GM10847 (cell line): ENCODE measurements around the gene ACSBG1.

ENCODE experiments used
- POLR2A ChIP-seq: IDR thresholded peaks from 2 replicates; pipeline ENCODE4 v1.6.1; 2011; ENCODE audit not compliant: insufficient read length; ENCODE audit errors: extremely low read depth

ACSBG1 gene

DNA sequence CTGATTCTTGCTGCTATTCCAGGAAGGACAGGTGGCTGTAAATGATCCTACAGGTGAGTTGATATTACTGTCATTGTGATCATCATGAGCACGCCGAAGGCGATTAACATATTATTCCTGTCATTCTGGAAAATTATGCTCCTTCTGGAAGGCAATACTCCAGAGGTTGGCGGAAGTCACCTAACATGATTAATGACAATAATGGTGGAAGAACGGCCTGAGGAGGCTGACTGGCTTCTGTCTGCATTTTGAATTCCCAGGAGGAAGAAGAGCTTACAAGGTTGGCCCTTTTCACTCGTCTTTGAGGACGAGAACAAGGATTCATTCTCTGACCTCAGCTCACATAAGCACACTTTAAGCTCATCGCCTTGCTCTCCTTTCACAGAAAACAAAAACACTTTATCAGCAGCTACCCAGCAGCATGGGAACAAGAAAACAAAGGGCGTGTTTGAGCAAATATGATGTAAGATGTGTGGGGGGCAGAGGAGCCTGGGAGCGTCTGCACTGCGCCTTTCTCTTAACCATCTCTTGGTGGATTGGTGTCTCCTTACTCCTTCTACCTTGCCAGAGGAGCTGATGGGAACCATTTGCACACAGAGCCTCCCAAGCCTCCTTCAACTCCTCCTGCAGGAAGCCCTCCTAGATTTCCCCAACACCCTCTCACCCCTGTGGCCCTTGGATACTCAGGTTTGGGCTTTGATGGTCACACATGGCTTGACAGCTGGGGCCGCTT is 23.0 kb downstream of the ACSBG1 start:
- TF ChIP-seq POLR2A: no peak

DNA sequence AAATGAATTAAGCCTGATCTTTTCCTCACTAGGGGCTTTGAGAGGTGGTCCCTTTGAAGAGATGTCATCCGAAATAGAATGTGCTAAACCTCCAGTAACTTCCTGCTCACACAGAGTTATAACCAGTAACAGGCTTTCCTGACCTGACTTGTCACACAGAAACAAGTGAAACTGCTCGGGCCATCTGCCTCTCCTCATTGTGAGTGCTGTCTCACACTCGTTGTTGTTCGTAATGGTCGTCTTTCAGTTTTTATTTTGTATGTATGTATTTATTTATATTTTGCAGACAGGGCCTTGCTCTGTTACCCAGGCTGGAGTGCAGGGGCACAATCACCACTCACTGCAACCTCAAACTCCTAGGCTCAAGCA is 24.0 kb downstream of the ACSBG1 start:
- TF ChIP-seq POLR2A: no peak

DNA sequence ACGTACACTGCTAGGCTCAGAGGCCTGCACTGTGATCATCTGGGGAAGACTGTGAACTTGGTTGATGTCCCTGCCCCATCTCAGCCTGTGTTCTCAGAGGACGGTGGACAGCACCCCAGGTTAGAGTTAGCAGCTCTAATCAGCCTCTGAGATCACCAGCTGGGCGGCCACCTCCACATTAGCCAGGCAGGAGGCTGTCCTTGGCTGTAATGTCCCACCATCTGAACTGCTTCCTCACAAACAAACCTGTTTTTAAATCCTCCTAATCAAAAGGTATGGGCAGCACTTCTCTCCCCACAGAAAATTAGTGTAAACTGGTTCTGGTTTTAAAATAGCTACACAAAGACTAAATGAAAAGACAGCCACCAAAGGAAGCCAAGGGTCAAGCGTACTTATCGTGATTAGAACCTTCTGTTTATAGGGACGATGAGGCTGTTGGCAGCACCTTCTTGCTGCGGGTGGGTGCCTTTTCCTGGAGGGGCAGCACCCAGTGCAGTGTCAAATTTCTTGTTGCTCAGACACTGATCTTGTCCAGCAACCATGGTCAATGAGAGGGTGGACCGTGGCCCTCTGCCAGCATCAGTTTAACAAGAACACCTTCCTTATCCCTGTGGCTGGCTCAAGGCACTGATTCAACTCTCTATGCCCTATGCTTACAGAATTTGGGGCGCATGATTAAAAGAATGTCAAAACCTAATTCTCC is 24.6 kb downstream of the ACSBG1 start:
- TF ChIP-seq POLR2A: no peak

DNA sequence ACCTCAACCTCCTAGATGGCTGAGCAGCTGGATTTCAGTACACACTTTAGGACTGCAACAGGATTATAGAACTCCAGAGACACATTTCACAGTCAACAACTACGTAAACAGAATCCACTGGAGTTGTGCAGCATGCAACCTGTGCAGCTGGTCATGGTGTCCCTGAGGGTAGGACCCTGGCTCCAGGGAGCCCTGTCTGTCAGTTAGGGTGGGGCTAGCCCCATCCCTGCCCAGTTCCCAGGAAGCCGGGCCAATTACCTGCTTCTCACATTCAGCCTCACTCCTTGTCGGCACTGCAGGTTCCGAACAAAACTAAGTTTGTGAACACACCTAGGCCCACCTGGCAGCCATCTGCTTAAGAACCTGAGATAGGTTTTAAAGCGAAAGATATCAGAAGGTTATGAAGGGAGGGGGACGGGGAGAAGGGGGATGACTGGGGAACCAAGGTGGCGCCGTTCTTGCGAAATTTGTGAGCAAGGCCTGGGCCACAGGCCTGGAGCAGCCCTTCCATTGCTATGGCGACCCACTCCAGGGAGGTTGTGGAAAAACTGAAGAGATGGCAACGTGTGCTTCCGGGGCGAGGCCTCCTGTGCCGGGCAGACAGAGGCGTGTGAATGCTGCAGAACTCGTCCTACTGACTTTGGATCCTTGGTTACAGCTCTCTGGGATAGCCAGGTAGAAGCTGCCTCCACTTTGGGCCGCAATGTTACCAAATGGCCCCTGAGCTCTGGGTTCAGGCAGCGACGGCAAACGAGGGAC is 25.3 kb downstream of the ACSBG1 start:
- TF ChIP-seq POLR2A: no peak

DNA sequence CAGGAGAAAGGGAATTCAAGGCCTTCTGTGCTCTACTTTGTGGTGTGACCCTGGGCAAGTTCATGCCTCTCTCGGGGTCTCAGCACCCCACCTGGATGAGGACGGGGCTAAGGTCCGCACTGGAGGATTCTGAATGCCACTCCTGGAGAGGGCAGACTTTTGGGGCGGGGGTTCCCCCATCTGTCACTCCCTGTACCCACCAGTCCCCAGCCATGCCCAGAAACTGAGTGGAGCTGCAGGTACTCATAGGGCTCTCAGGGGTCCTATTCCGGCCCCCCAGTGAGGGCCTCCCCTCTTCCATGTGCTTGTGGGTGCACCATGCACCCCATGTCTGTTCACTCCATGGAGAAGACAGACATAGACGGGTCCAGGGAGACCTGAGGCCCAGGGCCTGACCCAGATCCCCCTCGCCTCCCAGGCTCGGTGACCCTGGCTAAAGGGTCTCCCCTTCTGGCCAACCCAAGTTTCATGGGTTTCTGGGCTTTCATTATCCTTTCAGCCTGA is 26.0 kb downstream of the ACSBG1 start:
- TF ChIP-seq POLR2A: no peak

DNA sequence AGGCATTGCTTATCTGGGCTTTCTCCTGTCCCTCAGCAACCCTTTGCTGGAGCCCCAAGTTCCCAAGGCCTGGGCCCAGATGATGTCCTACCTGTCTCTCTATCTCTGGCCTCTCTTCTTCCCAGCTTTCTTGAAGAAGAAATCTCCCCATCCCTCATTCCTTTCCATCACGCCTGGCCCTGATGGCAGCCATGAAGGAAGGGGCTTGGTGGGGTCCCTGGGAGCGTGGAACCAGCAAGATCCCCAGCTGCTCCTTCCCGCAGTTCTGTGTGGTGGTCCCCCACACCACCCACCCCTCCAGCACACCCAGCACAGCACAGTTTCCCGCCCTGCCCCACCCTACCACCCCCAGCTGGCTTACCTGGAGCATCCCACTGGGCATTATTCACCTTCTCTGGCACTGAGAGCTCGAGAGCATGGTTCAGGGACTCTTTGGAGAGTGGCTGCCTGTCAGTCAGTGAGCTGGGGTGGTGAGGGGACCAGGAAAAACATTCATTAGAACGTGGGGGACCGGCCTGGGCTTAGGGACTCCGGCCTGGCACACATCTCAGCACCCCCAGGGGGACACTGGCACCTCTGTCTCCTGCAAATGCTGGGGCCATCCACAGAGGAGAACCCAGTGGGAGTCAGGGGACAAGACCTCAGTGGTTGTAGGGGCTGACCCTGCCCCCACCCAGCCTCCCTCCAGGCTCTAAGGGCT is 26.6 kb downstream of the ACSBG1 start:
- no peak for TF ChIP-seq POLR2A

DNA sequence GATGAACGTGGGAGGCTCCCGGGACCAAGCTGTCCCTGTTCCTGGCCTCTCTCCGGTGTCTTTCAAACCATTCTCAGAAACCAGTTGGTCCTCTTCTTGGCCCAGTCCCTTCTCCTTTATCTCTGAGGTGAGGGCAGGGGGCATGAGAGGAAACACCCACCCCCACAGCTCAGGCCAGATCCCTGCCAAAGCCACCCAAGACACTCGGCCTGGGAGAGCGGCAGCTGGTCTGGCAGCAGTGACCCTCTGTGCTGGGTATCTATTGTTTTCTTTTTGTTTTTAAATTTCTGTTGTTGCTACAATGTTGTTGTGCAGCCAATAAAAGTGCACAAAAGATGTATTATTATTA is 27.3 kb downstream of the ACSBG1 start:
- no peak for TF ChIP-seq POLR2A

DNA sequence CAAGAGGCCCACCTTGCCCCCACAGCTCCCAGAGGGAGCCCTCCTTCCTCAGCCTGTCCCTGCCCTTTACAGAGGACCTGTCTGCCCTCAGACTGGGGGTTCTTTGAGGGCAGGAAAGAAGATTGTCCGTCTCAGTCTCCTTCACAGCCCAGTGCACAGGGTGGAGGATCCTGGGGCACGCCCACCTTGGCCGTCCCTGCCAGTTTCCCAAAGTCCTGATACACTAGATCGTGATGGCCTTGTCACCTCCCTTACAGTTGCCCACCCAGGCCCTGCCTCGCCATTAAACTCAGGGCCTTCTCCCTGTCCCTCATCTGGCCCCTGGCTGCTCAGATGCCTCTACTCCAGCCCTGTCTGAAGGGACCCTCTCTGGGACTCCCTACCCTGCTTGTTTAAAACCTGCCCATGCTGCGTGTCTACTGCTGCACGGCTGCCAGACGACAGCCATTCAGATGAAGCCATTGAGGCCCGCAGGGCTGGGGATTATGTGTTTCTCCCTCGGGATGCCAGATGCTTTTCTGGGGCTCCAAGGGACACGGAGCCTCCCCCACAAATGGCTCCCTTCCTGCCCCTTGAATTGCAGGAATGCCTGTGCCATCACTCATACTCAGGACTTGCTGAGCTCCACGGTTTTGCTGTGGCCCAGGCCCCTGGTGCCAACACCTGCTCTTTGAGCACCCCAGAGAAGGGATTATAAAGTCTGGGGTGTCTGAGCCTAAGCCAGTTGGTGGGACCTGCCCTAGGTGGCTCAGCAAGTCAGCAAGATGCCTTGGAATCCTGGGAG is 27.8 kb downstream of the ACSBG1 start:
- TF ChIP-seq POLR2A: no peak

DNA sequence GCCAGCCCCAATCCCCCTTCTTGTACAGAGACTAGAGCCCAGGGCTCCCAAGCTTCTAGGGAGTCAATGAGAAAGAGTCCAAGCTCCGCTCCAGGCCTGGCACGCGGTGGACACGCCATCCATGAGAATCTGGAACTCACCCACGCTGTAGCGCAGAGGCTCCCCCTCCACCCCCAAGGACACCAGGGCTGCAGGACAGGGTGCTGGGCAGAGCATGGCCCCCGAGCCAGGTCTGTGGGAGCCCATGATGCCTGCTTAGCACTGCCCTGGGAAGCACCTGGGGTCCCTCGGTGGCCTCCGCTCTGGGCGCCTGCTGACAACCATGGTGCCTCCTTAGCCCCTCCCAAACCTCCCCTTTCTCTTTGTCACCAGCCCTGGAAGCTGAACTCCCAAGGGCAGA is 28.5 kb downstream of the ACSBG1 start:
- TF ChIP-seq POLR2A: no peak

DNA sequence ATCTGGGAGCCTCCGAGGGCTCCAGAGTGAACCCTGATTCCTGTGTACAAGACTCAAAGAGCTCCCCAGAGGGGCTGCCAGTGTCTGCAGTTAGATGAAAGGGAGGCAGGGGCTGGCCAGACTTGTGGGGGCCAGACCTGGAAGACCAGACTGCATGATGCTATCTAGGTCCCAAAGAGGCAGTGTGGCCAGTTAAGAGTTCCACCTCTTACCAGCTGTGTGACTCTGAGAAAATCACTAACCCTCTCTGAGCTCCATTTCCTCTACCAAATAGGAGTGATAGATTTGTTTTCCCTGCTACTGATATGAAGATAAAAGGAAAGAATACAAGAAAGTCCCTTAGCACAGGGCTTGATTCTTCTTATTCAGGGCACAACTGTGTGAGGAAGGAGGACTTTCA is 29.0 kb downstream of the ACSBG1 start:
- TF ChIP-seq POLR2A: no peak

DNA sequence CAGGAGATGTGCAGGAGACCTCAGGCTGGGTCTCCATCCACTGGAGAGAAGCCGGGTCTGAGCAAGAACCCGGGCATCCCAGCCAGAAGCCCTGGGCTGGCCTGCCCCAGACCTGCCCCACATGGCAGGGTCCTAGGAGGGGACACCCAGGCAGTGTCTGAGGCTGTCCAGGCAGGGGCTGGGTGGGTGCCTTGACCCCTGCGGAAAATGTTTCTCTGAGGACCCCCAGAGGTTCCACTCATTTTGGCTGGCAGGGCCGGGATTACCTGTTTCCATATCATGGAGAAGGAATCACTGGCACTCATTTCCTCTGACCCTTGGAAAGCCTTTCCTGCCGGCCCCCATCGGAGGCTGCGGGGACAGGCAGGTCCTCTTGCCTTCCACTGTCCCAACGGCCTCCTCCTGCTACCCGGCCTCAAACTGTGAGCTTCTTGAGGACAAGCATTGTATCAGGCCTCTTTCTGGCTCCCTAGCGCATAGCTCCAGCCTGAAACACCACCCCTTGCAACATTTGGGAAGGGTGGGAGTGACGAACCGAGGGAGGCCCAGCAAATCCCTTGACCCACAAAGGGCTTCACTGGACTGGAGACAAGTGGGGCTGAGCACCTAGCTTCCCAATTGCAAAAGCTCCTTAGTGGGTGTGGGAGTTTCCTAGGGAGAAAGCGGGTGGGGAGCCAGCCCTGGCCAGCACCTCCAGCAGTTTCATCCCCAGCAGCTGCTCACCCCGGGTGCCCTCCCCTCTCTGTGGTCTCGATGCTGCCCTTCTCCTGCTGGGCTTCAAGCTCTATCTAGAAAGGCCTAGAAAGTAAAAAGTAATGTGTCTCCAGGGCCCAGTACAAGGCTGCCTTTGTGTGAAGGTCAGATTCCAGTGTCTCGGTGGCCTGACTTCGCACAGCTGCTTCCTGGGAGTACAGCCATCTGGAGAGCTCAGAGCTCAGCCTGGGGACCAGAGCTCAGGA is 29.7 kb downstream of the ACSBG1 start:
- no peak for TF ChIP-seq POLR2A

DNA sequence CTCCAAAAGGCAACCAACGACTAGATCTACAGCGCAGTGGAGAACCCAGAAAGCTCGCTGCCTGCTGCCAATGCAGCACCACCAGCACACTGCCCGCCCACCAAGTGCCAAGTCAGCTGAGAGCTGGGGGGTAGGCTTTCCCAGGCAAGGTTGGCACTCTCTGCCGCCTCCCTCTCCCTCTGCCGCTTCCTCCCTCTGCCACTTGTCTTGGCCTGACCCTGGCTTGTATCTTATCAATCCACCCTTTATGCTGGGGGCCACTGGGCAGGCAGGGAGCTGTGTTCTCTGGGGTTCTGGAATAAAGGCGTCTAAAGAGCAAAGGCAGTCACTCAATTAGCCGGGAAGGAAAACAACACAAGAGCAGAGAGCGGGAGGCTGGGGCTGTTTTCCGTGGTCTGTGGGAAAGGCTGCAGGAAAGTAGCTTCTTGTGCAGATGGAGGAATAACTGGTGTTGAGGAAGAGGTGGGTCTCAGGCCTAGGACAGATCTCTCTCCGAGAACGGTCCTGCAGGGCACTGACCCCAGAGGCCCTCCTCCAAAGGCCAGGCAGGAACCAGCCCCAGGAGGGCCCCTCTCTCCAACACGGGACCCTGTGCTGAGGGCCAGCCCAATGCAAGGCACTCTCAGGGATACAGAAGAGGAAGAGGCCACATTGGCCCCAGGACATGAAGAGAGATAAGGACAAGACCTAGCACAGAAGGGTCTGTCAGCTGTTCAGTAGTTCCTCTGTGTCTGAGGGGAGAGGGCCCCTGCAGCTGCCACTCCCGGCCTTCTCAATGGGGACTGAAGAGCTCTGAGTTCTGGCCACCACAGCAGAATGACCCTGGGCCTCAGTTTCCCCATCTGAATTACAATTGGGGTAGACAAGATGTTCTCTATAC is 30.8 kb downstream of the ACSBG1 start:
- TF ChIP-seq POLR2A: no peak
